WTC11 (cell line): Measurements from ENCODE around the gene ST6GALNAC3. TPM values are rescaled to one million over a fixed set of nuclear protein-coding genes. Genes with fewer than 3 reads are reported as not detected.

Experiments used
- ATAC-seq: fragments of 200-7000 bp; cut with Tn5 transposase; 2 replicates; pipeline ENCODE4 v1.10.0; 2021; ENCODE audit warnings: mild to moderate bottlenecking, moderate library complexity
- CTCF ChIA-PET: fragments of 300-600 bp; sonication (Branson Sonifier 250); formaldehyde crosslinking; loops from one replicate; lab custom pipeline; 2021; ENCODE audit warnings: antibody characterized with exemption; lab: Charles Lee
- POLR2A ChIA-PET: fragments of 350-600 bp; sonication (Branson Sonifier 250); formaldehyde crosslinking; loops from one replicate; lab custom pipeline; 2021; ENCODE audit warnings: antibody characterized with exemption; lab: Charles Lee
- DNase-seq: peaks from one replicate; pipeline ENCODE4 v3.0.0; 2021; ENCODE audit warnings: low spot score
- H3K27ac Mint-ChIP-seq: 2 replicates; pipeline ENCODE4 v1.8.0; 2021; ENCODE audit warnings: mixed read lengths
- H3K27me3 Mint-ChIP-seq: 2 replicates; pipeline ENCODE4 v1.8.0; 2021; ENCODE audit warnings: low read depth, mild to moderate bottlenecking, moderate library complexity, mixed read lengths
- H3K36me3 Mint-ChIP-seq: 2 replicates; pipeline ENCODE4 v1.8.0; 2021; ENCODE audit warnings: mixed read lengths
- H3K4me1 Mint-ChIP-seq: 2 replicates; pipeline ENCODE4 v1.8.0; 2022; ENCODE audit warnings: mixed read lengths
- H3K4me3 Mint-ChIP-seq: 2 replicates; pipeline ENCODE4 v1.8.0; 2021; ENCODE audit warnings: mild to moderate bottlenecking, moderate library complexity, mixed read lengths
- H3K9me3 Mint-ChIP-seq: 2 replicates; pipeline ENCODE4 v1.8.0; 2021; ENCODE audit warnings: mixed read lengths
- ATF1 ChIP-seq: sonication (generic); formaldehyde crosslinking; IDR thresholded peaks from 2 replicates; pipeline ENCODE4 v1.8.1; 2023; ENCODE audit warnings: mild to moderate bottlenecking, moderate library complexity, missing genetic modification reagents
- ATF2 ChIP-seq: sonication (generic); formaldehyde crosslinking; IDR thresholded peaks from 2 replicates; pipeline ENCODE4 v1.8.1; 2022; ENCODE audit warnings: low read depth, missing genetic modification reagents, borderline replicate concordance
- ATF3 ChIP-seq: sonication (generic); formaldehyde crosslinking; conservative IDR thresholded peaks from 2 replicates; pipeline ENCODE4 v1.8.1; 2022; ENCODE audit warnings: mild to moderate bottlenecking, missing genetic modification reagents
- ESRRA ChIP-seq: sonication (generic); formaldehyde crosslinking; IDR thresholded peaks from 2 replicates; pipeline ENCODE4 v1.8.1; 2022; ENCODE audit warnings: mild to moderate bottlenecking, missing genetic modification reagents, borderline replicate concordance
- ETV6 ChIP-seq: sonication (generic); formaldehyde crosslinking; IDR thresholded peaks from 2 replicates; pipeline ENCODE4 v1.8.1; 2022; ENCODE audit warnings: mild to moderate bottlenecking, missing genetic modification reagents
- FOXP1 ChIP-seq: sonication (generic); formaldehyde crosslinking; IDR thresholded peaks from 2 replicates; pipeline ENCODE4 v1.8.0; 2022; ENCODE audit warnings: missing genetic modification reagents, mild to moderate bottlenecking, moderate library complexity, borderline replicate concordance
- IRF2 ChIP-seq: sonication (generic); formaldehyde crosslinking; IDR thresholded peaks from 2 replicates; pipeline ENCODE4 v1.8.0; 2022; ENCODE audit warnings: low read depth, missing genetic modification reagents, borderline replicate concordance
- KAT7 ChIP-seq: sonication (generic); formaldehyde crosslinking; IDR thresholded peaks from 2 replicates; pipeline ENCODE4 v1.8.1; 2023; ENCODE audit warnings: missing genetic modification reagents, mild to moderate bottlenecking, borderline replicate concordance
- MLX ChIP-seq: sonication (generic); formaldehyde crosslinking; IDR thresholded peaks from 2 replicates; pipeline ENCODE4 v1.8.1; 2023; ENCODE audit warnings: mild to moderate bottlenecking, missing genetic modification reagents, moderate library complexity
- NR3C1 ChIP-seq: sonication (generic); formaldehyde crosslinking; conservative IDR thresholded peaks from 2 replicates; pipeline ENCODE4 v1.8.1; 2023; ENCODE audit warnings: low read depth, mild to moderate bottlenecking, missing genetic modification reagents
- SMAD4 ChIP-seq: sonication (generic); formaldehyde crosslinking; IDR thresholded peaks from 2 replicates; pipeline ENCODE4 v1.8.0; 2022; ENCODE audit warnings: mild to moderate bottlenecking, missing genetic modification reagents
- SP1 ChIP-seq: sonication (generic); formaldehyde crosslinking; conservative IDR thresholded peaks from 2 replicates; pipeline ENCODE4 v1.8.1; 2022; ENCODE audit warnings: missing genetic modification reagents
- TP53 ChIP-seq: sonication (generic); formaldehyde crosslinking; IDR thresholded peaks from 2 replicates; pipeline ENCODE4 v1.8.1; 2023; ENCODE audit warnings: mild to moderate bottlenecking, missing genetic modification reagents
- ZNF281 ChIP-seq: sonication (generic); formaldehyde crosslinking; IDR thresholded peaks from 2 replicates; pipeline ENCODE4 v1.8.0; 2023; ENCODE audit warnings: mild to moderate bottlenecking, missing genetic modification reagents
- total RNA-seq: library from RNA; stranded (reverse); gene quantifications from 3 replicates; pipeline ENCODE4 v1.2.3, GENCODE V29; 2021
- TF ChIP-seq, protein P1 (sequence below): fragments of 250-450 bp; sonication (Bioruptor Pico); conservative IDR thresholded peaks from 2 replicates; pipeline ENCODE4 v1.9.0; 2021; ENCODE audit warnings: mild to moderate bottlenecking
- TF ChIP-seq, protein P2 (sequence below): sonication (generic); formaldehyde crosslinking; IDR thresholded peaks from 2 replicates; pipeline ENCODE4 v1.8.1; 2022; ENCODE audit warnings: mild to moderate bottlenecking, moderate library complexity, missing genetic modification reagents
- TF ChIP-seq, protein P3 (sequence below): sonication (generic); formaldehyde crosslinking; IDR thresholded peaks from 2 replicates; pipeline ENCODE4 v1.8.1; 2023; ENCODE audit warnings: mild to moderate bottlenecking, moderate library complexity, missing genetic modification reagents
- TF ChIP-seq, protein P4 (sequence below): sonication (generic); formaldehyde crosslinking; IDR thresholded peaks from 2 replicates; pipeline ENCODE4 v1.8.0; 2022; ENCODE audit warnings: mild to moderate bottlenecking, missing genetic modification reagents

ST6GALNAC3 gene
- total RNA-seq, 1 experiment from 2014 or later, result 11.9 TPM

DNA sequence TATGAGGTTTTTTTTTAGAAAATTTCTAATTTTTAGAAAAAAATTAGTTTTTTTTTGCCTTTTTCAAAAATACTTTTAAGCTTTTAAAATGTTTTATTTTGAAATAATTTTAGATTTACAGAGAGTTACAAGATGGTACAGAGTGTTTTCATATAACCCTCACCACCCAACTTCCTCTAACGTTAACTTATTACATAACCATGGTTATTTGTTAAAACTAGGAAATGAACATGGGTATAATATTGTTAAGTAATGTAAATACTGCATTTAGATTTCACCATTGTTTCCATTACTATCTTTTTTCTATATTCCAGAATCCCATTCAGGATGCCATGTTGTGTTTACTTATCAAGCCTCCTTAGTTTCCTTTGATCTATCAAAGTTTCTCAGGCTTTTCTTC, 45.2 kb upstream of the ST6GALNAC3 start (continued):
- TF ChIP-seq ZNF281 (CRISPR knock-in tag), result no peak

- TF ChIP-seq, protein P1, sequence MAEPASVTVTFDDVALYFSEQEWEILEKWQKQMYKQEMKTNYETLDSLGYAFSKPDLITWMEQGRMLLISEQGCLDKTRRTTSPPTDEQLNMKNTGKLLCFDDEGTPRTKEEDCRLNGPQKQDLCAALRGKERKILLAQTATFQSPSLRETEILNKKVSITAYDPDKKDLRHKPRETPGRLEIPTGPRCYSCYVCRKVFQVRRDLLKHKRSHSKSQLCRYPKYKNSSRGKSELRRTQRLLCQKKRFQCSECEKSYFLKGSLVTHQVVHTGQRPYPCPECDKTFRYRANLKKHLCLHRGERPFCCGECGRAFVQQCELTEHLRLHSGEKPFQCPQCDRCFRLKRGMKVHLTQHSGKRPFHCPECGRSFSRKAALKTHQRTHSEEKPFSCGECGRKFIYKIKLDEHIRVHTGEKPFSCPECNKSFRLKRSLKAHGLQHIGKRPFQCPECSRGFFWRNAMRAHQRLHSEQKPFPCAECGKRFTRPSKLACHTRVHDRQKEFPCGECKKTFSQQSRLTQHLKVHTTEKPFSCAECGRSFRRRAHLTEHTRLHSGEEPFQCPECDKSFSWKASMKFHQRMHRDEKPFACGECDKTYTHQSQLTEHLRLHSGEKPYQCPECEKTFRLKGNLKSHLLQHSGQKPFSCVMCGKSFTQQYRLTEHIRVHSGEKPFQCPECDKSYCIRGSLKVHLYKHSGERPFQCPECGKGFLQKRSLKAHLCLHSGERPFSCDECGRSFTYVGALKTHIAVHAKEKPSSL (CRISPR knock-in tag), result no peak
- TF ChIP-seq ATF3 (CRISPR knock-in tag) (no peak), FOXP1 (CRISPR knock-in tag) (no peak), ATF2 (CRISPR knock-in tag) (no peak)
- ATAC-seq (no peak), DNase-seq (no peak)
- no peak overlapping the region for H3K4me3 Mint-ChIP-seq
- H3K36me3 Mint-ChIP-seq, result no peaks in the 10 kb centered on the region
- H3K27ac Mint-ChIP-seq, result no peak overlapping the region
- ChIA-PET POLR2A (no interaction called here), CTCF (no interaction called here)
- no peaks in the 10 kb centered on the region for H3K9me3 Mint-ChIP-seq
- H3K4me1 Mint-ChIP-seq, result peaks cover 11% of the 10 kb centered on the region
- no peaks in the 10 kb centered on the region for H3K27me3 Mint-ChIP-seq
Observed at GRCh38 chr1:76031496-76031895, 43.0 kb upstream of the ST6GALNAC3 start.

DNA sequence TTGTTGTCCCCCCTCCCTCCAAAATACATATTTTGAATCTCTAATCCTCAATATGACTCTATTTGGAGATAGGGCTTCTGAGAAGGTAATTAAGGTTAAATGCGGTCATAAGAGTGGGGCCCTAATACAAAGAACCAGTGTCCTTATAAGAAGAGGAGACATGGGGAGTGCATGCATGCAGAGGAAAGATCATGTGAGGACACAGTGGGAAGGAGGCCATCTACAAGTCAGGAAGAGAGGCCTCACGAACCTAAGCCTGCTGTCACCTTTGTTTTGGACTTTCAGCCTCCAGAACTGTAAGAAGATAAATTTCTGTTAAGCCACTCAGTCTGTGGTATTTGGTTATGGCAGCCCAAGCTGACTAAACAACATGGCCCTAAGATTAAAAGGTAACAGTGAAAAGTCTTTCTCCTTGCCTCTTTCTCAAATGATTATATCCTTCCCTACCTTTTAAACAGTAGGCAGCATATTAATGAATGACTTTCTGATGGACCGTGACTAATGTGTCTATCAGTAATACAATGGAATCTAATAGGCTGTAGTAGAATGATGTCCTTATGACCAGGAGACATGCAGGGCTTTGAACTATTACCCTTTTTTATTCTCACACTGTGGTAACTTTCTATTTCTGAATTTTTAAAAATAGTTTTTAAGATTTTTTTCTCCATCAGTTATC, 40.6 kb upstream of the ST6GALNAC3 start:
- TF ChIP-seq SMAD4 (CRISPR knock-in tag), result no peak
- no peak for TF ChIP-seq ESRRA (CRISPR knock-in tag)
- TF ChIP-seq MLX (CRISPR knock-in tag), result no peak
- no peak for TF ChIP-seq TP53
- TF ChIP-seq, protein P2, sequence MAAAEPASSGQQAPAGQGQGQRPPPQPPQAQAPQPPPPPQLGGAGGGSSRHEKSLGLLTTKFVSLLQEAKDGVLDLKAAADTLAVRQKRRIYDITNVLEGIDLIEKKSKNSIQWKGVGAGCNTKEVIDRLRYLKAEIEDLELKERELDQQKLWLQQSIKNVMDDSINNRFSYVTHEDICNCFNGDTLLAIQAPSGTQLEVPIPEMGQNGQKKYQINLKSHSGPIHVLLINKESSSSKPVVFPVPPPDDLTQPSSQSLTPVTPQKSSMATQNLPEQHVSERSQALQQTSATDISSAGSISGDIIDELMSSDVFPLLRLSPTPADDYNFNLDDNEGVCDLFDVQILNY (CRISPR knock-in tag), result no peak
- TF ChIP-seq, all 79 proteins: peak for 0
- H3K4me1 Mint-ChIP-seq, result peaks cover 24% of the 10 kb centered on the region
- ATAC-seq (no peak), DNase-seq (no peak)
- H3K9me3 Mint-ChIP-seq, result no peaks in the 10 kb centered on the region
- ChIA-PET CTCF (no interaction called here), POLR2A (no interaction called here)
- H3K36me3 Mint-ChIP-seq, result no peaks in the 10 kb centered on the region
- no peaks in the 10 kb centered on the region for H3K27me3 Mint-ChIP-seq
- no peak overlapping the region; the same call in 1 of the 2 replicates for H3K27ac Mint-ChIP-seq
- no peak overlapping the region for H3K4me3 Mint-ChIP-seq

DNA sequence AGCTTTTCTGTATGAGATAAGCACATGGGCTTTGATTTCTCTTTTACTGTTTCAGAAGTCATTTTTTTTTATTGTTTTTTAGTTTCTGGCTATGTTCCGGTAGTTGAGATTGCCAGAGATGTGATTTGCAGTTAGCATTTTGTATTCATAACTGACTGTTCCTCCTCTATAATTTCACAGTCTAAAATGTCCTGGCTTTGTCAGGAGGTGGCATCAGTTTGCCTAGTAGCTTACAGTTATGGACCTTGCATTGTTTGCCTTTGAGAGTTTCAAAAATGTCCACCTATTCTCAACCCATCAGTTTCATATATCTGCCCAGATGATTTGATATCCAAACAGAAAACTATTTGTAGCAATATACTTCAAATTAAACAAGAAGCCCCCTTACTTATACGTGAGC, 39.5 kb upstream of the ST6GALNAC3 start:
- Mint-ChIP-seq H3K27me3 (no peaks in the 10 kb centered on the region), H3K4me1 (peaks cover 31% of the 10 kb centered on the region), H3K27ac (no peak overlapping the region), H3K9me3 (no peaks in the 10 kb centered on the region), H3K36me3 (no peaks in the 10 kb centered on the region), H3K4me3 (no peak overlapping the region)
- no peak for ATAC-seq
- no peak for DNase-seq
- POLR2A ChIA-PET, result no interaction called here
- CTCF ChIA-PET, result interaction anchor here (0.8 kb wide), 1 partner anchor 61 kb away, joined by 4 read pairs; no protein-coding TSS in a partner anchor
- TF ChIP-seq SP1 (CRISPR knock-in tag) (no peak), KAT7 (CRISPR knock-in tag) (no peak), ATF1 (CRISPR knock-in tag) (no peak), ETV6 (CRISPR knock-in tag) (no peak), NR3C1 (CRISPR knock-in tag) (no peak), IRF2 (CRISPR knock-in tag) (no peak)
- TF ChIP-seq, protein P3, sequence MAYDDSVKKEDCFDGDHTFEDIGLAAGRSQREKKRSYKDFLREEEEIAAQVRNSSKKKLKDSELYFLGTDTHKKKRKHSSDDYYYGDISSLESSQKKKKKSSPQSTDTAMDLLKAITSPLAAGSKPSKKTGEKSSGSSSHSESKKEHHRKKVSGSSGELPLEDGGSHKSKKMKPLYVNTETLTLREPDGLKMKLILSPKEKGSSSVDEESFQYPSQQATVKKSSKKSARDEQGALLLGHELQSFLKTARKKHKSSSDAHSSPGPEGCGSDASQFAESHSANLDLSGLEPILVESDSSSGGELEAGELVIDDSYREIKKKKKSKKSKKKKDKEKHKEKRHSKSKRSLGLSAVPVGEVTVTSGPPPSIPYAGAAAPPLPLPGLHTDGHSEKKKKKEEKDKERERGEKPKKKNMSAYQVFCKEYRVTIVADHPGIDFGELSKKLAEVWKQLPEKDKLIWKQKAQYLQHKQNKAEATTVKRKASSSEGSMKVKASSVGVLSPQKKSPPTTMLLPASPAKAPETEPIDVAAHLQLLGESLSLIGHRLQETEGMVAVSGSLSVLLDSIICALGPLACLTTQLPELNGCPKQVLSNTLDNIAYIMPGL (CRISPR knock-in tag), result no peak
- TF ChIP-seq, protein P4, sequence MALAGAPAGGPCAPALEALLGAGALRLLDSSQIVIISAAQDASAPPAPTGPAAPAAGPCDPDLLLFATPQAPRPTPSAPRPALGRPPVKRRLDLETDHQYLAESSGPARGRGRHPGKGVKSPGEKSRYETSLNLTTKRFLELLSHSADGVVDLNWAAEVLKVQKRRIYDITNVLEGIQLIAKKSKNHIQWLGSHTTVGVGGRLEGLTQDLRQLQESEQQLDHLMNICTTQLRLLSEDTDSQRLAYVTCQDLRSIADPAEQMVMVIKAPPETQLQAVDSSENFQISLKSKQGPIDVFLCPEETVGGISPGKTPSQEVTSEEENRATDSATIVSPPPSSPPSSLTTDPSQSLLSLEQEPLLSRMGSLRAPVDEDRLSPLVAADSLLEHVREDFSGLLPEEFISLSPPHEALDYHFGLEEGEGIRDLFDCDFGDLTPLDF (CRISPR knock-in tag), result no peak
